Activated CD8-positive, alpha-beta memory T cell treated with anti-CD3 and anti-CD28 coated beads, Interleukin-2, amount 50 U/mL, for 48 hours (primary cell): ENCODE results near the gene HMGB4.

Source experiments
- DNase-seq: peaks from one replicate; pipeline ENCODE4 v3.0.0-alpha.2; 2020

HMGB4 gene

GRCh38 chr1:33849211-33849610 lies 14.7 kb upstream of the HMGB4 start:
- DNase-seq = no peak

- no peak for DNase-seq
Observed at GRCh38 chr1:33850481-33850880, 13.4 kb upstream of the HMGB4 start.

GRCh38 chr1:33852711-33853110 lies 11.2 kb upstream of the HMGB4 start:
- DNase-seq = no peak

GRCh38 chr1:33853431-33853830 lies 10.4 kb upstream of the HMGB4 start:
- no peak for DNase-seq

GRCh38 chr1:33854091-33854490 lies 9.8 kb upstream of the HMGB4 start:
- no peak for DNase-seq

GRCh38 chr1:33860671-33861070 lies 3.2 kb upstream of the HMGB4 start:
- no peak for DNase-seq

GRCh38 chr1:33864460-33865389 lies 846 bp downstream of the HMGB4 start:
- DNase-seq = no peak

- DNase-seq = no peak
Observed at GRCh38 chr1:33866281-33866680, 2.4 kb downstream of the HMGB4 start.

- DNase-seq = no peak
Observed at GRCh38 chr1:33867684-33868083, 3.8 kb downstream of the HMGB4 start.

- no peak for DNase-seq
Observed at GRCh38 chr1:33872275-33872674, 8.4 kb downstream of the HMGB4 start.

GRCh38 chr1:33872683-33873082 lies 8.8 kb downstream of the HMGB4 start:
- no peak for DNase-seq

- no peak for DNase-seq
Observed at GRCh38 chr1:33874636-33875035, 10.8 kb downstream of the HMGB4 start.

GRCh38 chr1:33875862-33876261 lies 12.0 kb downstream of the HMGB4 start:
- no peak for DNase-seq

GRCh38 chr1:33876970-33877650 lies 13.2 kb downstream of the HMGB4 start:
- DNase-seq = no peak

GRCh38 chr1:33878392-33878791 lies 14.5 kb downstream of the HMGB4 start:
- no peak for DNase-seq

GRCh38 chr1:33880305-33880704 lies 16.4 kb downstream of the HMGB4 start:
- DNase-seq = no peak

GRCh38 chr1:33886496-33886895 lies 22.6 kb downstream of the HMGB4 start:
- DNase-seq = no peak

- DNase-seq = no peak
Observed at GRCh38 chr1:33893147-33893830, 29.4 kb downstream of the HMGB4 start.

- DNase-seq = no peak
Observed at GRCh38 chr1:33895396-33895795, 31.5 kb downstream of the HMGB4 start.

- DNase-seq = no peak
Observed at GRCh38 chr1:33895976-33896375, 32.1 kb downstream of the HMGB4 start.

GRCh38 chr1:33897092-33897725 lies 33.3 kb downstream of the HMGB4 start:
- no peak for DNase-seq

- no peak for DNase-seq
Observed at GRCh38 chr1:33898406-33898805, 34.5 kb downstream of the HMGB4 start.

- no peak for DNase-seq
Observed at GRCh38 chr1:33898881-33899280, 35.0 kb downstream of the HMGB4 start.
